GM12864 (cell line): ENCODE results near the gene SLC39A8.

Experiments used
- DNase-seq: peaks from one replicate; pipeline ENCODE4 v3.0.0-alpha.2; 2011; ENCODE audit warnings: low read depth
- H3K4me3 ChIP-seq: 2 replicates; pipeline ENCODE4 v1.5.1; 2011; ENCODE audit warnings: mild to moderate bottlenecking, low read depth, low read length, control low read depth
- TF ChIP-seq, protein P1 (sequence below): IDR thresholded peaks from 2 replicates; pipeline ENCODE4 v1.5.1; 2011; ENCODE audit warnings: low read depth, mild to moderate bottlenecking, moderate library complexity, low read length, control low read depth, inconsistent platforms; ENCODE audit errors: missing control alignments

Gene SLC39A8

DNA sequence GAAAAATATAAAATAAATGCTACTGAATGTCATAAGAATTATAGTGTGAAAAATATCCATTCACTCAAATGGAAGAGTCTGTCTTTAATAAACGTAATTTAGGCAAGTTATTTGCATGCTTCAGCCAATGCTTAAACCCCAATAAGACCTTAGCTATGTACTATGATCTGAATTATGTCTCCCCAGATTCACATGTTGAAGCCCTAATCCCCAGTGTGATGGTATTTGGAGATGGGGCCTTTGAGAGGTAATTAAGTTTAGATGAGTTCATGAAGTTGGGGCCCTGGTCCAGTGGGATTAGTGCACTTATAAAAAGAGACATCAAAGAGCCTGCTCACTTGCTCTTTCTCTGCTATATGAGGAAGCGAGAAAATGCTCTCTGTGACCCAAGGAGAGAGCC lies 28.7 kb downstream of the SLC39A8 start:
- DNase-seq = no peak
- no peak overlapping the region for H3K4me3 ChIP-seq
- TF ChIP-seq, protein P1, sequence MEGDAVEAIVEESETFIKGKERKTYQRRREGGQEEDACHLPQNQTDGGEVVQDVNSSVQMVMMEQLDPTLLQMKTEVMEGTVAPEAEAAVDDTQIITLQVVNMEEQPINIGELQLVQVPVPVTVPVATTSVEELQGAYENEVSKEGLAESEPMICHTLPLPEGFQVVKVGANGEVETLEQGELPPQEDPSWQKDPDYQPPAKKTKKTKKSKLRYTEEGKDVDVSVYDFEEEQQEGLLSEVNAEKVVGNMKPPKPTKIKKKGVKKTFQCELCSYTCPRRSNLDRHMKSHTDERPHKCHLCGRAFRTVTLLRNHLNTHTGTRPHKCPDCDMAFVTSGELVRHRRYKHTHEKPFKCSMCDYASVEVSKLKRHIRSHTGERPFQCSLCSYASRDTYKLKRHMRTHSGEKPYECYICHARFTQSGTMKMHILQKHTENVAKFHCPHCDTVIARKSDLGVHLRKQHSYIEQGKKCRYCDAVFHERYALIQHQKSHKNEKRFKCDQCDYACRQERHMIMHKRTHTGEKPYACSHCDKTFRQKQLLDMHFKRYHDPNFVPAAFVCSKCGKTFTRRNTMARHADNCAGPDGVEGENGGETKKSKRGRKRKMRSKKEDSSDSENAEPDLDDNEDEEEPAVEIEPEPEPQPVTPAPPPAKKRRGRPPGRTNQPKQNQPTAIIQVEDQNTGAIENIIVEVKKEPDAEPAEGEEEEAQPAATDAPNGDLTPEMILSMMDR = no peak

DNA sequence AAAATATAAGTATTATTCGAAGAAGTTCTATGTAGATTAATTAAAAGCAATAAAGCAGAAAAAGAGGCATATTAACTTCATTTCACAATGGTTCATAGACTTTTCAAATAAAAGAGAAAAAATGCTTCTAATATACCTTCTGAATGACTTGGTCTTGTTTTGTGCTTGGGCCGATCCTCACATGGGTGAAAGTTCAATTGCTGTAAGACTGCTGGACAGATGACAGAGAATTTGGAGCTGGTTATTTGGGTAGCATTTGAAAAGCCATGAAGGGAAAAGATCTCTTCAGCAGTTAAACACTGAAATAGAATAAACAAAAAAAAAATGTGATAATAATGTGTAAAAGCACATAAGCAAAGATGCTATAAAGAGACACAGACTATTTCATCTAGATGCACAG lies 29.8 kb downstream of the SLC39A8 start:
- TF ChIP-seq, protein P1 = no peak

DNA sequence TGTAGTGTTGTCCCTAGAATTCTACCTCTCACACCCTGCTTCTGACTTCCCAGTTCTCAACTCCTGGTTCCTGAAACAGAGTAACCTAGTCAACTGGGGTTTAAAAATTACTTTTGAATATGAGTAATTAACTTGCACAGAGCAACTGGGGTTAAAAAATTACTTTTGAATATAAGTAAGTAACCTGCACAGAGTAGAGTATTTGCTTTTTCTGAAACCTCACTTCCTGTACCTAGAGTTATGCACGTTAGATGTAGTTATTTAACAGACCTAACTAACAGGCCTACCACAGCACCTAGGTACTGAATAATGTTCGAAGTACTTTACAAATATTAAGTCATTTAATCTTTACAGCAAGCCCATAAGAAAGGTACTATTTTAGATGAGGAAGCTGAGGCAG lies 32.9 kb downstream of the SLC39A8 start:
- no peak for DNase-seq
- TF ChIP-seq, protein P1 = no peak
- H3K4me3 ChIP-seq = no peak overlapping the region

More for the DNA sequence above, 29.8 kb downstream of the SLC39A8 start:
- H3K4me3 ChIP-seq = no peak overlapping the region
- DNase-seq = no peak

DNA sequence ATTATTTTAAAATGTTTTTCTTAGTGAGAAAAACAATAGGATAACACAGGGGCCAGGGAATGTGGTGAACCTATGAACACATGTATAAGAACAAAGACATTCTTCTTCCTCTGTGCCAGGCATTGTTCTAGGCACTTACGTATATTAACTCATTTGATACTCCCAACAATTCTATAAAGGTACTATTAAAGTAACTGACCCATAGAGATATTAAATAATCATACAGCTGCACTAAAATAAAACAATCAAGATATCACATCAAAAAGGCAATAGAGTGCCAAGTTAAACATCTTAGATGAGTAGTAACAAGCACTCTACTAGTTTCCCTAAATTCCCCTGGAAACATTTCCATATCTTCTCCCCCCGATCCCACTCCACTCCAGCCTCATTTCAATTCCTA lies 33.4 kb downstream of the SLC39A8 start:
- TF ChIP-seq, protein P1 = no peak
- no peak overlapping the region for H3K4me3 ChIP-seq
- no peak for DNase-seq

DNA sequence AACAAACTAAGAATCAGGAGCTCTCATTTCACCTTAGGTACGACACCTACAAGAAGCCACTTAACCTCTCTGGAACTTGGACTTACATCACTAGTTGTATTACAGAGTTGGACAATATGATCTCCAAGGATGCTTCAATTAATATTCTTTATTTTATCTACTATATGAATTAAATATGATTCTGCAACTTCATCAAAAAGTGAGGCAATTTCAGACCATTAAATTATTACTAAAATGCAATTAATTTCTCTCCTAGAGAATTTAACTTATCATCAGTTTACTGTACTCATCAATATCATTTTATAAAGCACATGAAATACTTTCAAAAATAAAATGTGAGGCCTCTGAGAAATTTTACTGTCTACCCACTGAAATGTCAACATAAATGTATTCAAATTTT lies 33.9 kb downstream of the SLC39A8 start:
- H3K4me3 ChIP-seq = no peak overlapping the region
- TF ChIP-seq, protein P1 = no peak
- DNase-seq = no peak

DNA sequence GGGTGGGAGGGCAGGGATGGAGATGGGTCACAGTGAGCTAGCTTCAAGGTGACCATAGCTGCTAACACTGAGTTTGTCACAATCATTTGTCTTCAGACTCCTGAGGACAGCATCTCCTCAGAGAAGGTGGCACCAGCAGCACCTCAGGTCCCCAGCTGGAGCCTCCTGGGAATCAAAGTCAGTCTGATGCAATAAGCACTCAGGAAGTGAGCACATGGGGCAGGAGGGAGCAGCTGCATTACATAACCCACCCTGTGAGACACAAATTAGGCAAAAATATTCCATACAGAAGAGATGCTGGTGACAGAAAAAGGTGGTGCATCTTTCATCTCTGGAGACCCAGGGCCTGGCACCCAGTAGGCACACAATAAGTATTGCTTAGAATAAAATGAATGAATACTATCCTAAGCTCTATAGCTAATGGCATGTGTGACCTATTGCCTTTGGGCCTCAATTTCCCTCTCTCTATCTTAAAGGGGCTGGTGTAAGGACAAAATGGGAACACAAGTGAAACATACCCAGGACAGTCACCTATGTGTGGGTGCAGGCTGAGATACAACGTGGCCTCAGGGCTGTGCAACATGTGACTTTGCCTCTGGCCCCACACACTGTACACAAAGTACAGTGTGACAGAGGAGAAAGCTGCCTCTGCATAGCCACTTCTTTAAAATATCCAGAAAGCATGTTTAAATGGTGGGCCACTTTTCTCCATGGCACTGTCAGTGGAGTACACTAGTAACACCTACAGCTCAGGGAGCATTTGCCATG lies 37.1 kb downstream of the SLC39A8 start:
- TF ChIP-seq, protein P1 = no peak
- DNase-seq = no peak
- no peak overlapping the region for H3K4me3 ChIP-seq

DNA sequence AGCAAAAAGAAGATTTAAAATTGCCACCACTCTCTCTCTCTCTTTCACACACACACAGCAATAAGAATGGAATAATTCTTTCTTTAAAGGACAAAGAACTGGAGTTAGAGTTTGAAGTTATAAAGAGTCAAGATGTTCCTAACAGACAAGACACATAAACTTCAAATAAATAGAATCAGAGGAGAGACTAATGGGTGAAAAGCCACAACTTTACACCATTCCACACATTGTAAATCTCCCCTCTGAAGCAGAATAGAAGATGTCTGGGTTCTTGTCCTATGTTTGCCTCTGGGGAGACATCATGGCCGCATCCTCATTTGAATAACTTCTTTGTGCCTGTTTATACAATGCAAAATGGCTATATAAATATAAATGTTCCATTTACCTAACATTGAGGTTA lies 39.6 kb downstream of the SLC39A8 start:
- TF ChIP-seq, protein P1 = no peak
- H3K4me3 ChIP-seq = no peak overlapping the region
- DNase-seq = no peak
